B cell (primary cell): Measurements from ENCODE around the gene CHCHD6.

Experiments
- CTCF ChIP-seq: fragments of 200-600 bp; IDR thresholded peaks from one replicate; pipeline ENCODE4 v1.8.0; 2022; ENCODE audit warnings: antibody characterized with exemption, mild to moderate bottlenecking
- EZH2 ChIP-seq: IDR thresholded peaks from 2 replicates; pipeline ENCODE4 v1.6.1; 2012; ENCODE audit warnings: borderline replicate concordance, low read depth, mild to moderate bottlenecking, moderate library complexity, low read length; ENCODE audit not compliant: insufficient read depth, poor library complexity, severe bottlenecking

- TF ChIP-seq CTCF (no peak), EZH2 (no peak)
Measured at GRCh38 chr3:126826693-126827092, 122.7 kb downstream of the CHCHD6 start.
